IPS-20b (cell line): ENCODE results near the gene TMEM169.

Experiments used
- H3K27ac ChIP-seq: one replicate; pipeline ENCODE4 v1.5.1; 2013; ENCODE audit warnings: low read length
- H3K27me3 ChIP-seq: 2 replicates; pipeline ENCODE4 v1.6.1; 2013; ENCODE audit warnings: mild to moderate bottlenecking, low read length, inconsistent platforms; ENCODE audit not compliant: insufficient read depth
- H3K36me3 ChIP-seq: 2 replicates; pipeline ENCODE4 v1.6.1; 2013; ENCODE audit warnings: low read depth, mild to moderate bottlenecking, inconsistent platforms, low read length, moderate library complexity; ENCODE audit not compliant: insufficient read depth
- H3K4me1 ChIP-seq: 2 replicates; pipeline ENCODE4 v1.6.1; 2013; ENCODE audit warnings: mild to moderate bottlenecking, control low read depth, inconsistent platforms, low read length, moderate library complexity; ENCODE audit not compliant: insufficient read depth
- H3K4me3 ChIP-seq: 2 replicates; pipeline ENCODE4 v1.5.1; 2013; ENCODE audit warnings: mild to moderate bottlenecking, low read length, inconsistent platforms
- H3K9ac ChIP-seq: 2 replicates; pipeline ENCODE4 v1.6.1; 2013; ENCODE audit warnings: low read depth, mild to moderate bottlenecking, inconsistent platforms, low read length, moderate library complexity
- H3K9me3 ChIP-seq: 2 replicates; pipeline ENCODE4 v1.6.1; 2013; ENCODE audit warnings: mild to moderate bottlenecking, low read depth, low read length, inconsistent platforms; ENCODE audit not compliant: insufficient read depth

TMEM169 gene

DNA sequence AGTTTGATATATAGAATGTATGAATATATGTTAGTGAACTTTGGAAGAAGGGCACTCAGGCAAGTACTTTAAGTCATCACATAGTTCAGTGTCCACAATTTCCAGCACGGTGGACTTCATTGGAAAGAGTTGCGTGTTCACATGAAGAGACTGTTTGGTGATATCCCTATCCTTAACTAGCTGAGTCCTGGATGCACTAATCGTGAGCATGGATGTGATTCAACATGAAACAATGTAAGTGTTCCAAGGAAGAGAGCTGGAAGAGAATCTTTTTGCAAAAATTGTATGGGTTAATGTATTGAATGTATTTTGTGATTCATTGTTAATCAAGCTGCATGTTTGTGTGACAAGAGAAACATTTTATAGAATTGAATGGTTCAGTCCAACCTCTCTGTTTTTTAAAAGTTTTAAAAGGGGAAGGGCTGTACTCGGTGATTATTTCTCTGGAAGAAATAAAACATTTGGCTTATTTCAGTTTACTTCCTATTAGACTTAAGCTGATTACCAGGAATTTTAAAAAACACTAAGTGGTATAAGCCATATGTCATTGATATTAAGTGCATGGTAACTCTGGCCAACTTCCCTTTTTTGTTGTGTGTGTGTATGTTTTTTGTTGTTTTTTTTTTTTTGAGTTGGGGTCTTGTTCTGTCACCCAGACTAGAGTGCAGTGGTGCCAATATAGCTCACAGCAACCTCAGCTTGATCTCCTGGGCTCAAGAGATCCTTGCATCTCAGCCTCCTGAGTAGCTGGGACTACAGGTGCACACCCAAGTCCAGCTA is 36.0 kb downstream of the TMEM169 start:
- Histone ChIP-seq H3K4me1 (peaks cover 6% of the 10 kb centered on the region; the same call in 1 of the 2 replicates), H3K9ac (no peak overlapping the region), H3K9me3 (no peaks in the 10 kb centered on the region), H3K36me3 (peaks cover 97% of the 10 kb centered on the region), H3K27ac (no peak overlapping the region), H3K27me3 (no peaks in the 10 kb centered on the region), H3K4me3 (no peak overlapping the region)

DNA sequence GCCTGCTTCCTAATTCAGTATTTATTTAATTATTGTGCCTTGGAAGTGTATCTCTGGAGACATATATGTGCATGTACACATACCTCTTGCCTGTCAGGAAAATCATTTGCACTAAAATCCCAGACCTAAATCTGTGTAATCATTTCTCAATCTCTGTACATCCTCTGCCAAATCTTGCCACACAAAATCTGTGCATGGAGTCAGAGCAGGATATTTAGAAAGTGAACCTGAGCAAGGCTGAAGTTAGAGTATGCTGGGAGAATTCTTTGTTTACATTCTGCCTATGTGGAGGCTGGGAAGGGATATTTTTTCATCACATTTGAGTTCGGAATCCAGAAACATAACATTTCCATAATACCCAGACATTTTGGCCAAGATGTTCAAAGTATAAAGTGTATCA is 36.8 kb downstream of the TMEM169 start:
- H3K27ac ChIP-seq, result no peak overlapping the region
- H3K4me3 ChIP-seq, result no peak overlapping the region
- H3K36me3 ChIP-seq, result peaks cover 97% of the 10 kb centered on the region
- H3K9me3 ChIP-seq, result no peaks in the 10 kb centered on the region
- H3K4me1 ChIP-seq, result peaks cover 6% of the 10 kb centered on the region; the same call in 1 of the 2 replicates
- no peak overlapping the region for H3K9ac ChIP-seq
- no peaks in the 10 kb centered on the region for H3K27me3 ChIP-seq

DNA sequence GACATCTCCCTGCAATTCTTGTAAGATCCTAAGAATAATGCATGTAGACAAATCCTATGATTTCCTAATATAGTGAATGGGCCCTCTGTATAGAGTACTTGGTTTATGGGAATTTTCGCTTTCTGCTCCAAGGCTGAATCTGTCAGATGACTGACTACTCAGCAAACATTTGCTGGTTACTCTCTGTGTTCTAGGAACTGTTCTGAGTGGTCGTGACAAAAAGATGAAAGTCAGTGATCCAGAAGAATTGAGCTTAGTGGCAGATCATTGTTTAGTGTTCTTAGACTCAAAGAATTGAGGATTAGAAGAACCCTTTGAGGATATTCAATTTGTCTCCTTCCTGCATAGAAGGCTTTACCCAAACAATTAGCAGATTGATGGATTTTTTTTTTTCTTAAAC is 37.4 kb downstream of the TMEM169 start:
- H3K9ac ChIP-seq, result no peak overlapping the region
- H3K4me1 ChIP-seq, result peaks cover 6% of the 10 kb centered on the region; the same call in 1 of the 2 replicates
- H3K36me3 ChIP-seq, result peaks cover 97% of the 10 kb centered on the region
- no peaks in the 10 kb centered on the region for H3K27me3 ChIP-seq
- no peak overlapping the region for H3K27ac ChIP-seq
- no peak overlapping the region for H3K4me3 ChIP-seq
- no peaks in the 10 kb centered on the region for H3K9me3 ChIP-seq

DNA sequence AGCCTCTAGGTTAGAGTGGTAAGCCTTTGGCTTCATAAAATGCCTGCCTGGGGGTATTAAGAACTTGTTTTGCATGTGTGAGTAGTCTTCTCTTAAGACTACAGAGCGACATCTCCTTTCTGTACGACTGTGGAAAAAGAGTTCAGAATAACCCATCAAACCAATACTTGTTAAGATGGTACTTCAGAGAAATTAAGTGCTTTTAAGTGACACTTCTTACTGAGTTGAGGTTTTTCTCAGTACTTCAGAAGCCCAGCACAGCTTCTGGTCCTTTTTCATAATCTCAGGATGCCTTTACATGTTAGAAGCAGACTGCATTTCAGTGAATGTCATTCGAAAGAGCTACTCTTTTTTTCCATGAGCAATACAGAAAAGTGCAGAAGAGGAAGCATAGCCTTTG is 38.3 kb downstream of the TMEM169 start:
- H3K4me3 ChIP-seq, result no peak overlapping the region
- H3K4me1 ChIP-seq, result peaks cover 5% of the 10 kb centered on the region; the same call in 1 of the 2 replicates
- no peaks in the 10 kb centered on the region for H3K27me3 ChIP-seq
- peaks cover 100% of the 10 kb centered on the region for H3K36me3 ChIP-seq
- H3K9me3 ChIP-seq, result no peaks in the 10 kb centered on the region
- H3K9ac ChIP-seq, result no peak overlapping the region
- no peak overlapping the region for H3K27ac ChIP-seq

DNA sequence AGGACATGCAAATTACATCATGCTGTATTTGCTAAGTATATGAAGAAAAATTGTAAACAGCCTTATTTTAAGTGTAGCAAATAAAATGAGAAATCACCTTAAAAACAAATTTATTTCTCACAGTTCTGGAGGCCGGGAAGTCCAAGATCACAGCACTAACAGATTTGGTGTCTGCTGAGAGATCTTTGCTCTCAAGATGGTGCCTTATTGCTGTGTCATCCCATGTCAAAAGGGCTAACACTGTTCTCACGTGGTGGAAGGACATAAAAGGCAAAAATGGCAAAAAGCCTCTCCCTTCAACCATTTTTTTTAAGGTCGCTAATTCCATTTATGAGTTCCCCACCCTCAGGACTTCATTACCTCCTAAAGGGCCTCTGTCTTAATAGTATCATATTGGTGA is 39.5 kb downstream of the TMEM169 start:
- no peaks in the 10 kb centered on the region for H3K27me3 ChIP-seq
- no peaks in the 10 kb centered on the region for H3K4me1 ChIP-seq
- no peak overlapping the region for H3K9ac ChIP-seq
- no peak overlapping the region for H3K27ac ChIP-seq
- H3K36me3 ChIP-seq, result peaks cover 100% of the 10 kb centered on the region
- no peak overlapping the region for H3K4me3 ChIP-seq
- no peaks in the 10 kb centered on the region for H3K9me3 ChIP-seq

DNA sequence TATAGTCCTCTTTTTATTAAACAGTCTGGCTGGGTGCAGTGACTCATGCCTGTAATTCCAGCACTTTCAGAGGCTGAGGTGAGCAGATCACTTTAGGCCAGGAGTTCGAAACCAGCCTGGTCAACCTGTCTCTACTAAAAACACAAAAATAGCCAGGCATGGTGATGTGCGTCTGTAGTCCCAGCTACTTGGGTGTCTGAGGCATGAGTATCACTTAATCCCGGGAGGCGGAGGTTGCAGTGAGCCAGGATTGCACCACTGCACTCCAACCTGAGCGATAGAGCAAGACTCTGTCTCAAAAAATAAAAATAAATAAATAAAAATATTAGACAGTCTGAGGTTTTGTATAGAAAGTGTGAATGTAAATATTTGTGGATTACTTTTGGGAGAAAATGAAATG is 45.2 kb downstream of the TMEM169 start:
- Histone ChIP-seq H3K9ac (no peak overlapping the region), H3K36me3 (peaks cover 99% of the 10 kb centered on the region)

DNA sequence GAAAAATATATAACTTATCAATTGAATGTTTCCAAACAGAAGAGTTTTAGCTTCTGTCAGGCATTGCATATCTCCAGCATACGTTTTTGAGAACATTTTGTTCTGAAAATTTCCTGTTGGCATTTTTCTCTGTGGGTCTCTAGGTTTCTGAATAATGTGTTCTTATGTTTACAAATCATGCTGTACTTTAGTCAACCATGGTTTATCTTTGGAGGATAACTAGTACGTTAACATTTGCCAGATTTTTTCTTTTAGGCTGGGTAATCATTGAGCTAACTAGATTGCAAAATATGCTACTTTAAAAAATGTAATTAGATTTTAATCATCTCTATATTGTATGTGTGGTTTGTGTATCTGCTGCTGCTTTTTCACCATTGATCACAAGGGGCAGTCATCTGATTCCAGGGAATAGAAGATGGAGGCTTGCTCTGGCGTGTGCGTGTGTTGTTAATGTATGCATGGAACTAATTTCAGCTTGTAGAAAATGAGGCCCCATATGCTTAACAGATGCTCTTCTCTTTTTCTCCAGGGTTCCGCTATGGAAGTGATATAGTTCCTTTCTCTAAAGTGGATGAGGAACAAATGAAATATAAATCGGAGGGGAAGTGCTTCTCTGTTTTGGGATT is 48.7 kb downstream of the TMEM169 start:
- Histone ChIP-seq H3K9ac (no peak overlapping the region), H3K36me3 (peaks cover 99% of the 10 kb centered on the region), H3K4me1 (no peaks in the 10 kb centered on the region), H3K27me3 (no peaks in the 10 kb centered on the region), H3K27ac (no peak overlapping the region), H3K9me3 (no peaks in the 10 kb centered on the region), H3K4me3 (no peak overlapping the region)

More for the DNA sequence above, 45.2 kb downstream of the TMEM169 start:
- Histone ChIP-seq H3K27ac (no peak overlapping the region), H3K27me3 (no peaks in the 10 kb centered on the region), H3K9me3 (no peaks in the 10 kb centered on the region), H3K4me3 (no peak overlapping the region), H3K4me1 (no peaks in the 10 kb centered on the region)

DNA sequence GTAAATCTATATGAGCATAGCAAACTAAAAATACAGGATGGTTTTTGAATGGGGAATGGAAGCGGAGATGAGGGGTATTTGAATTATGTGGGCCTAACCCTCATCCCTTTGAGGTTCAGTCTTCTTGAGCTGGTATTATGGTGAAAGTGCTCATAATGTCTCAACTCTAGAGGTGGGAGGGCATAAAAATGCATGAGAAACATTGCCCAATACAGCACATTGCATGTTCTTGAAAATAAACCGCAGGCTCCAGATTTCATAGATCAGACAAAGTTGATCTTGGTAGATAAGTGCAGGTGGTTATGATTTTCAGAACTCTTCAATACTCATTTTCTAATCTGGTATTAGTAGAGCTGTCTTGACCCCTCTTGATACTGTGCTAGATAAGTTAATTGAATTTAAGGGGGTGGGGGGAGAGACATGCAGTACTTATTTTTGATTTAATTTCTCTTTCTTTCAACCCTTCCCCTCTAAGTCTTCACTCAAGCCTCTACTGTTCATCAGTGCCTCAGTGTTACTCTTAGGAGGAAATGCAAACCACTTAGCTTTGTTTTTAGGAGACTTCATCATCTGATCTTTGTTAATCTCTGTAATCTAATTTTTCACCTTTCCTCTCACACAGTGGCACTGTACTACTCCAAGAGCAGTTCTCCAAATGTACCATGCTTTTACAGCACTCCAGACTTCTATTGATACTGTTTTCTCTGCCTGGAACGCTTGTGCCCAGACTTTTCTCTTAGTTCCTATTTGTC is 49.6 kb downstream of the TMEM169 start:
- H3K9ac ChIP-seq, result no peak overlapping the region
- H3K27ac ChIP-seq, result no peak overlapping the region
- H3K4me1 ChIP-seq, result no peaks in the 10 kb centered on the region
- H3K27me3 ChIP-seq, result no peaks in the 10 kb centered on the region
- no peaks in the 10 kb centered on the region for H3K9me3 ChIP-seq
- H3K4me3 ChIP-seq, result no peak overlapping the region
- peaks cover 99% of the 10 kb centered on the region for H3K36me3 ChIP-seq

DNA sequence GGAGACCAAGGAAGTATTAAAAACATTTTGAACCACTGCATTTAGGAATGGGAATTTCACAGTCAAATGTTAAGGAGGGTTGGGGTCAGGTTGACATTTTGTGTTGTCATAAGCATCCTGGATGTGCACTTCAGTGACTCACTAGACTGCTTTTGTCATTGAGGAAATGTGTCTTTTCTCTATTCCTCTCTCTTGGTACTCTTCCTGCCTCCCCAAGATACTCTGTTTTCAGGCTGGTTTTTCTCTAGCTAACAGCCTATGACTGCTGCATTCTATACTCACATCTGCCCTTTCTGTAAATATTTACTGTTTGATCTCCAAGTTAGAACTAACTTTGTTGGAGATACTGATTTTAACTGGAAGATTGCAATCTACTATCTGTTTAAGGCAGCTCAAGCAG is 50.9 kb downstream of the TMEM169 start:
- H3K9ac ChIP-seq, result no peak overlapping the region
- no peaks in the 10 kb centered on the region for H3K27me3 ChIP-seq
- no peak overlapping the region for H3K4me3 ChIP-seq
- no peaks in the 10 kb centered on the region for H3K4me1 ChIP-seq
- no peak overlapping the region for H3K27ac ChIP-seq
- no peaks in the 10 kb centered on the region for H3K9me3 ChIP-seq
- H3K36me3 ChIP-seq, result peaks cover 99% of the 10 kb centered on the region

DNA sequence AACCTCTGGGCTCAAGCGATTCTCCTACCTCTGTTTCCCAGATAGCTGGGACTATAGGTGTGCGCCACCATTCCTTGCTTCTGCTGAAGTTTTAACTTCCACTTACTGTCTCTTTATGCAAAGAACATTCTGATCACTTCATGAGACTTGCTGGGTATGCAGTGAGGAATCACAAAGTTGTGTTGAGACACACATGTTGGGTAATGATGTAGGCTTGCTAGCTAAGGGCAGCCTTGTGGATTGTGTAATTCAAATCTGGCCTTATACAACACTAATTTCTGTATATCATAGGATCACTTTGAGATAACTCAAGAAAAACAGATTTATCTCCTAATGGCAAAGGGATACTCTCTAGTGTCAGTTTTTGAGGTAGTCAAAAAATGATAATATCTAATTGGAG is 51.7 kb downstream of the TMEM169 start:
- Histone ChIP-seq H3K4me1 (no peaks in the 10 kb centered on the region), H3K27me3 (no peaks in the 10 kb centered on the region), H3K9me3 (no peaks in the 10 kb centered on the region), H3K4me3 (no peak overlapping the region), H3K9ac (no peak overlapping the region), H3K36me3 (peaks cover 99% of the 10 kb centered on the region), H3K27ac (no peak overlapping the region)

DNA sequence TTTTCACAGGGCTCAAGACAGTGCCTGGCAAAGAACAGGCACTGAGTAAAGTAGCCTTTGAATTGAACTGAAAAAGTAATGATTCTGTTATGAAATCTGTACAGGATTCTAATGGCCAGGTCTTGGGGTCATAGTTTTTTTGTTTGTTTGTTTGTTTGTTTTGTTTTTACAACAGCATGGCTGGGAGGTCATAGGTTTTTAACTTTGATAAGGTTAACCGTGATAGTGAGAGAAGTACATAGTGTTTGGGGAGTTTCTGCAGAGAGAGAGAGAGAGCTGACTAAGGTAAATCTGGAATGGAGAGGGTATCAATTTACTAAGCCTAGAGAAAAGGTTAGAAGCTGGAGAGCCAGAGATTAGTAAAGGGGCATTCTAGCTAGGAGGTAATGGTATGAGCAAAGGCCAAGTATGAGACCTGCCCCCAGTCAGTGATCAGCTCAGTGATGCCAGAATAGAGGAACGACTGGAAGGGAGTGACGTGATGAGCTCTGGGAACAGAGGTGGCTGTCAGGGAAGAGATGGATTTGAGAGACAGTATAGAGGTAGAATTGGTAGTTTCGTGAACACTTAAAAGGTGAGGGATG is 53.3 kb downstream of the TMEM169 start:
- H3K9me3 ChIP-seq, result no peaks in the 10 kb centered on the region
- no peaks in the 10 kb centered on the region for H3K4me1 ChIP-seq
- H3K9ac ChIP-seq, result no peak overlapping the region
- H3K27me3 ChIP-seq, result no peaks in the 10 kb centered on the region
- H3K27ac ChIP-seq, result no peak overlapping the region
- H3K36me3 ChIP-seq, result peaks cover 99% of the 10 kb centered on the region
- no peak overlapping the region for H3K4me3 ChIP-seq
